HepG2 (cell line): ENCODE data around the gene CD58. TPM values are rescaled to one million over a fixed set of nuclear protein-coding genes. Genes with fewer than 3 reads are reported as not detected.

Experiments
- ATAC-seq: fragments of 200-7000 bp; cut with Tn5 transposase; 3 replicates; pipeline ENCODE4 v1.9.1; 2020; ENCODE audit warnings: mild to moderate bottlenecking, moderate library complexity
- BruUV-seq: library from RNA; stranded (reverse); fragments of 400-500 nt; replicated peaks from 2 replicates; lab custom pipeline; 2021; lab: Mats Ljungman, UMichigan
- CTCF ChIA-PET: fragments of 300-600 bp; formaldehyde crosslinking; extraction: SDS; loops from one replicate; lab custom pipeline; 2021; ENCODE audit warnings: low total read pairs, inconsistent platforms, low intra/inter-chr PET ratio; lab: Yijun Ruan, JAX
- POLR2A ChIA-PET: fragments of 350-600 bp; sonication (Branson Sonifier 250); formaldehyde crosslinking; loops from one replicate; lab custom pipeline; 2020; ENCODE audit warnings: antibody characterized with exemption, inconsistent platforms; lab: Yijun Ruan, JAX
- DNase-seq: peaks from one replicate; pipeline ENCODE4 v3.0.0-alpha.2; 2015; ENCODE audit warnings: low spot score
- FAIRE-seq: peaks from 3 replicates; lab custom pipeline; 2011; peaks lifted over from hg19 to GRCh38; lab: Jason Lieb, UNC
- H2AFZ ChIP-seq: one replicate; pipeline ENCODE4 v1.6.1; 2011; ENCODE audit warnings: low read length, inconsistent platforms
- H3K27ac ChIP-seq: fragments of 300-600 bp; 3 replicates; pipeline ENCODE4 v1.8.0; 2011; ENCODE audit warnings: mixed run types, mild to moderate bottlenecking, mixed read lengths, low read length, inconsistent platforms; ENCODE audit not compliant: insufficient read depth; ENCODE audit errors: extremely low read length
- H3K27me3 ChIP-seq, 2 experiments: fragments of 200-600 bp in 1 of 2; 2 replicates in 1 of 2; 3 replicates in 1 of 2; pipeline versions ENCODE4 v1.6.0 to v1.8.0; 2011; ENCODE audit warnings: low read length in 2 of 2, mild to moderate bottlenecking in 2 of 2, moderate library complexity in 2 of 2, inconsistent platforms in 1 of 2; ENCODE audit not compliant: insufficient read depth in 2 of 2, control insufficient read depth in 1 of 2
- H3K36me3 ChIP-seq, 2 experiments: fragments of 200-600 bp in 1 of 2; replicated peaks in 1 of 2; 2 replicates in 1 of 2; 3 replicates in 1 of 2; pipeline versions ENCODE4 v1.5.1 to v1.8.0; 2011; ENCODE audit warnings: low read length in 2 of 2, inconsistent platforms in 1 of 2; ENCODE audit not compliant: insufficient read depth in 2 of 2, control insufficient read depth in 1 of 2
- H3K4me1 ChIP-seq: 2 replicates; pipeline ENCODE4 v1.5.1; 2012; ENCODE audit warnings: low read length, inconsistent platforms; ENCODE audit not compliant: insufficient read depth
- H3K4me2 ChIP-seq: 2 replicates; pipeline ENCODE4 v1.6.0; 2011; ENCODE audit warnings: low read depth, low read length, inconsistent platforms
- H3K4me3 ChIP-seq, 3 experiments: fragments of 200-600 bp in 1 of 3; sonication (generic), shearing (Covaris generic) in 1 of 3; replicated peaks in 1 of 3; 2 replicates each; pipeline ENCODE4 v1.5.1; 2011 to 2016; ENCODE audit warnings: low read length in 3 of 3, inconsistent platforms in 2 of 3, low read depth in 2 of 3, mild to moderate bottlenecking in 2 of 3, control low read depth in 1 of 3, mixed read lengths in 1 of 3; ENCODE audit not compliant: insufficient read depth in 1 of 3
- H3K79me2 ChIP-seq: one replicate; pipeline ENCODE4 v1.6.1; 2011; ENCODE audit warnings: low read length, inconsistent platforms; ENCODE audit not compliant: insufficient read depth
- H3K9ac ChIP-seq: 2 replicates; pipeline ENCODE4 v1.6.0; 2011; ENCODE audit warnings: mild to moderate bottlenecking, low read depth, low read length, inconsistent platforms; ENCODE audit not compliant: insufficient read depth
- H3K9me3 ChIP-seq: 2 replicates; pipeline ENCODE4 v1.5.1; 2012; ENCODE audit warnings: mild to moderate bottlenecking, low read length
- H4K20me1 ChIP-seq: 2 replicates; pipeline ENCODE4 v1.6.0; 2011; ENCODE audit warnings: inconsistent platforms, mild to moderate bottlenecking, low read length, moderate library complexity; ENCODE audit not compliant: insufficient read depth
- ELF3 ChIP-seq: IDR thresholded peaks from 2 replicates; pipeline ENCODE4 v1.6.1; 2016; ENCODE audit warnings: missing genetic modification reagents, missing compliant biosample characterization
- HOXD1 ChIP-seq: sonication (generic); formaldehyde crosslinking; IDR thresholded peaks from 2 replicates; pipeline ENCODE4 v1.5.0; 2020; ENCODE audit warnings: missing genetic modification reagents
- POGZ ChIP-seq: sonication (generic); formaldehyde crosslinking; IDR thresholded peaks from 2 replicates; pipeline ENCODE4 v1.4.0; 2020; ENCODE audit warnings: mild to moderate bottlenecking, missing genetic modification reagents
- RAD21 ChIP-seq: fragments of 450-650 bp; formaldehyde crosslinking; IDR thresholded peaks from 2 replicates; pipeline ENCODE4 v1.5.0; 2020; ENCODE audit warnings: mild to moderate bottlenecking
- SALL1 ChIP-seq: sonication (generic); formaldehyde crosslinking; IDR thresholded peaks from 2 replicates; pipeline ENCODE4 v1.8.0; 2022; ENCODE audit warnings: mild to moderate bottlenecking, missing genetic modification reagents
- STAG1 ChIP-seq: sonication (generic); formaldehyde crosslinking; IDR thresholded peaks from 2 replicates; pipeline ENCODE4 v1.4.0; 2020; ENCODE audit warnings: missing genetic modification reagents
- THAP11 ChIP-seq: IDR thresholded peaks from 2 replicates; pipeline ENCODE4 v1.6.1; 2016; ENCODE audit warnings: missing biosample characterization, missing genetic modification reagents
- YEATS2 ChIP-seq: sonication (generic); formaldehyde crosslinking; IDR thresholded peaks from 2 replicates; pipeline ENCODE4 v1.4.0; 2020; ENCODE audit warnings: missing genetic modification reagents, borderline replicate concordance
- ZNF121 ChIP-seq: sonication (generic); formaldehyde crosslinking; IDR thresholded peaks from 2 replicates; pipeline ENCODE4 v1.5.0; 2020; ENCODE audit warnings: mild to moderate bottlenecking, missing genetic modification reagents
- ZNF274 ChIP-seq: sonication (generic); formaldehyde crosslinking; IDR thresholded peaks from 2 replicates; pipeline ENCODE4 v1.5.1; 2020; ENCODE audit warnings: mild to moderate bottlenecking, missing genetic modification reagents
- ZNF652 ChIP-seq: IDR thresholded peaks from 2 replicates; pipeline ENCODE4 v1.6.1; 2016; ENCODE audit warnings: low read depth, borderline replicate concordance
- ZSCAN30 ChIP-seq: sonication (generic); formaldehyde crosslinking; IDR thresholded peaks from 2 replicates; pipeline ENCODE4 v1.5.0; 2020; ENCODE audit warnings: mild to moderate bottlenecking, missing genetic modification reagents
- WGBS: methylation state at CpG from one replicate; pipeline ENCODE4 v1.1.6; 2017; ENCODE audit warnings: low lambda C conversion rate; 5-methylcytosine and 5-hydroxymethylcytosine counted together
- in situ Hi-C: cut with HindIII; loops from 2 replicates; pipeline ENCODE4 v1.10.0; 2017; ENCODE audit warnings: low pct_unique_long_range_greater_than_20kb; ENCODE audit not compliant: extremely low pct_ligation_motif_present
- intact Hi-C: fragments of 100-400 bp; cut with micrococcal nuclease; formaldehyde crosslinking; loops from one replicate; pipeline ENCODE4 v1.10.0; 2022; ENCODE audit not compliant: unreplicated experiment
- polyA plus RNA-seq, 8 experiments: library from polyadenylated mRNA; depleted of rRNA in 3 of 8; stranded (reverse) in 7 of 8; unstranded in 1 of 8; fragments of >200 nt; fragmentation: Illumina TruSeq in 4 of 8; extraction: Trizol in 4 of 8; gene quantifications; 2 replicates each; pipeline versions ENCODE4 v1.2.1 to v1.2.3, GENCODE V29; 2011 to 2016; ENCODE audit warnings: low read depth in 4 of 8, missing spikeins in 1 of 8, mixed read lengths in 1 of 8; ENCODE audit not compliant: insufficient read depth in 1 of 8
- total RNA-seq, 5 experiments: library from RNA; depleted of rRNA; stranded (reverse); fragments of >200 nt; fragmentation: Illumina TruSeq; extraction: Trizol; gene quantifications; 2 replicates each; pipeline ENCODE4 v1.2.3, GENCODE V29; 2016; ENCODE audit warnings: low read depth in 1 of 5
- TF ChIP-seq, protein P1 (sequence below): IDR thresholded peaks from 2 replicates; pipeline ENCODE4 v1.4.0; 2020; ENCODE audit warnings: mild to moderate bottlenecking, missing genetic modification reagents
- TF ChIP-seq, protein P2 (sequence below): sonication (generic); formaldehyde crosslinking; IDR thresholded peaks from 2 replicates; pipeline ENCODE4 v1.4.0; 2020; ENCODE audit warnings: missing genetic modification reagents
- TF ChIP-seq, protein P3 (sequence below): sonication (generic); formaldehyde crosslinking; IDR thresholded peaks from 2 replicates; pipeline ENCODE4 v1.8.1; 2023; ENCODE audit warnings: mild to moderate bottlenecking, moderate library complexity, missing genetic modification reagents

CD58 gene
- total and polyA plus RNA-seq, 2 of the 13 experiments (the other 11 are each of a cell fraction or from before 2014, with no cell fraction given): 9.4 to 13.5 TPM

DNA sequence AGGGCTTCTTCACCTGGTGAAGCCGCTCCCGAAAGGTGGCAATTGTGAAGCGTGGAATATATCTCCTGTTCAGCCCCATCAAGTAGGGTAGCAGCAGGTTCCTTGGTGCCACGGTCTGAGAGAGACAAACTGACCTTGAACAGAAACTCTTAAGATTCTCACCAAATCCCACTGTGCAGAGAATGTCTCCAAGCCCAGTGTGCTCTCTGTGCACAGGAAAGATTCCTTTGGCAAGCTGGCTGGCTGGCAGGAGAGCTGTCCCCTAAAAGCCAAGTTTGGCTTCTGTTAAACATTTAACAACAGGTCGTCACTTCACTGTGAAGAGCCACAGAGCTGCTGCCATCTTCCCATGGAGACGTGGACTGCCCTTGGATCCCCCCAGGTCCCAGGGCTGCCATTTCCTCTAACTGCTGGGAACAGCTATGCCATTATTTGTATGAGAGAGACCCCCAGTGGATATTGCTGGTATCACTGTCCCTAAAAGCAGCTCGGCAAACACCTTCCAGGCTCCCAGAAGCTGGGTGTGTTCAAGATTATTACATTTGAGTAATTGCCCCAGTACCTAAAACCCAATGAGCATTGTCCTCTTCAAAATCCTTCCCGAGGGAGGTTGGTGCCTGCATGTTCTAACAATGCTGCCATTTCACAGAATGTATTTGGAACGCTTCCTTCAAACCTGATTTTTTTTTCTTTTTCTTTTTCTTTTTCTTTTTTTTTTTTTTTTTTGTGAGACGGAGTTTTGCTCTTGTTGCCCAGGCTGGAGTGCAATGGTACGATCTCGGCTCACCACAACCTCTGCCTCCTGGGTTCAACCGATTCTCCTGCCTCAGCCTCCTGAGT lies 71.8 kb downstream of the CD58 start:
- in situ Hi-C loops (loop anchor here (5.0 kb wide), 1 partner anchor 352 kb away; no protein-coding TSS in a partner anchor), intact Hi-C loops (loop anchor here (1.0 kb wide), 1 partner anchor 360 kb away; no protein-coding TSS in a partner anchor)
- no peaks in the 10 kb centered on the region for H3K9me3 ChIP-seq
- DNase-seq (peak; percentile 68), ATAC-seq (peak; percentile 66), FAIRE-seq (peak; percentile 68)
- H3K79me2 ChIP-seq: peaks cover 22% of the 10 kb centered on the region
- H3K4me3 ChIP-seq: no peak overlapping the region
- H3K27me3 ChIP-seq: no peaks in the 10 kb centered on the region
- WGBS: 70% methylated on average over 11 of the region's 13 CpGs
- CTCF ChIA-PET: interaction anchor here (1.2 to 5.6 kb wide), 5 partner anchors 12 to 360 kb away, joined by 4 to 81 read pairs (median 5); no protein-coding TSS in a partner anchor
- H4K20me1 ChIP-seq: no peaks in the 10 kb centered on the region
- H3K36me3 ChIP-seq: peaks cover 6 to 18% of the 10 kb centered on the region in 2 experiments; a peak in 3 of 5 replicates
- no peak overlapping the region for H2AFZ ChIP-seq
- H3K9ac ChIP-seq: no peak overlapping the region
- POLR2A ChIA-PET: interaction anchor here (0.8 to 2.2 kb wide), 6 partner anchors 9 to 389 kb away, joined by 3 to 11 read pairs (median 5); no protein-coding TSS in a partner anchor
- peaks cover 61% of the 10 kb centered on the region for H3K4me1 ChIP-seq
- no peak overlapping the region for H3K4me2 ChIP-seq
- peak overlapping the region; percentile 16 for H3K27ac ChIP-seq
- BruUV-seq: no TSS peak
- TF ChIP-seq THAP11 (0 out of 2 replicates have a peak, but pooled peaks have one; percentile 36), ELF3 (CRISPR knock-in tag) (peak; percentile 78), SALL1 (CRISPR knock-in tag) (peak; percentile 61), YEATS2 (CRISPR knock-in tag) (peak; percentile 30; the same call in 1 of the 2 replicates), ZNF121 (no peak), HOXD1 (CRISPR knock-in tag) (no peak), ZNF652 (CRISPR knock-in tag) (no peak), STAG1 (CRISPR knock-in tag) (peak; percentile 96), RAD21 (peak; percentile 94), ZSCAN30 (no peak), POGZ (CRISPR knock-in tag) (peak; percentile 42; the same call in 1 of the 2 replicates), ZNF274 (CRISPR knock-in tag) (no peak)
- TF ChIP-seq, protein P1, sequence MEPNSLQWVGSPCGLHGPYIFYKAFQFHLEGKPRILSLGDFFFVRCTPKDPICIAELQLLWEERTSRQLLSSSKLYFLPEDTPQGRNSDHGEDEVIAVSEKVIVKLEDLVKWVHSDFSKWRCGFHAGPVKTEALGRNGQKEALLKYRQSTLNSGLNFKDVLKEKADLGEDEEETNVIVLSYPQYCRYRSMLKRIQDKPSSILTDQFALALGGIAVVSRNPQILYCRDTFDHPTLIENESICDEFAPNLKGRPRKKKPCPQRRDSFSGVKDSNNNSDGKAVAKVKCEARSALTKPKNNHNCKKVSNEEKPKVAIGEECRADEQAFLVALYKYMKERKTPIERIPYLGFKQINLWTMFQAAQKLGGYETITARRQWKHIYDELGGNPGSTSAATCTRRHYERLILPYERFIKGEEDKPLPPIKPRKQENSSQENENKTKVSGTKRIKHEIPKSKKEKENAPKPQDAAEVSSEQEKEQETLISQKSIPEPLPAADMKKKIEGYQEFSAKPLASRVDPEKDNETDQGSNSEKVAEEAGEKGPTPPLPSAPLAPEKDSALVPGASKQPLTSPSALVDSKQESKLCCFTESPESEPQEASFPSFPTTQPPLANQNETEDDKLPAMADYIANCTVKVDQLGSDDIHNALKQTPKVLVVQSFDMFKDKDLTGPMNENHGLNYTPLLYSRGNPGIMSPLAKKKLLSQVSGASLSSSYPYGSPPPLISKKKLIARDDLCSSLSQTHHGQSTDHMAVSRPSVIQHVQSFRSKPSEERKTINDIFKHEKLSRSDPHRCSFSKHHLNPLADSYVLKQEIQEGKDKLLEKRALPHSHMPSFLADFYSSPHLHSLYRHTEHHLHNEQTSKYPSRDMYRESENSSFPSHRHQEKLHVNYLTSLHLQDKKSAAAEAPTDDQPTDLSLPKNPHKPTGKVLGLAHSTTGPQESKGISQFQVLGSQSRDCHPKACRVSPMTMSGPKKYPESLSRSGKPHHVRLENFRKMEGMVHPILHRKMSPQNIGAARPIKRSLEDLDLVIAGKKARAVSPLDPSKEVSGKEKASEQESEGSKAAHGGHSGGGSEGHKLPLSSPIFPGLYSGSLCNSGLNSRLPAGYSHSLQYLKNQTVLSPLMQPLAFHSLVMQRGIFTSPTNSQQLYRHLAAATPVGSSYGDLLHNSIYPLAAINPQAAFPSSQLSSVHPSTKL (CRISPR knock-in tag): peak; percentile 12; the same call in 1 of the 2 replicates
- TF ChIP-seq, protein P2, sequence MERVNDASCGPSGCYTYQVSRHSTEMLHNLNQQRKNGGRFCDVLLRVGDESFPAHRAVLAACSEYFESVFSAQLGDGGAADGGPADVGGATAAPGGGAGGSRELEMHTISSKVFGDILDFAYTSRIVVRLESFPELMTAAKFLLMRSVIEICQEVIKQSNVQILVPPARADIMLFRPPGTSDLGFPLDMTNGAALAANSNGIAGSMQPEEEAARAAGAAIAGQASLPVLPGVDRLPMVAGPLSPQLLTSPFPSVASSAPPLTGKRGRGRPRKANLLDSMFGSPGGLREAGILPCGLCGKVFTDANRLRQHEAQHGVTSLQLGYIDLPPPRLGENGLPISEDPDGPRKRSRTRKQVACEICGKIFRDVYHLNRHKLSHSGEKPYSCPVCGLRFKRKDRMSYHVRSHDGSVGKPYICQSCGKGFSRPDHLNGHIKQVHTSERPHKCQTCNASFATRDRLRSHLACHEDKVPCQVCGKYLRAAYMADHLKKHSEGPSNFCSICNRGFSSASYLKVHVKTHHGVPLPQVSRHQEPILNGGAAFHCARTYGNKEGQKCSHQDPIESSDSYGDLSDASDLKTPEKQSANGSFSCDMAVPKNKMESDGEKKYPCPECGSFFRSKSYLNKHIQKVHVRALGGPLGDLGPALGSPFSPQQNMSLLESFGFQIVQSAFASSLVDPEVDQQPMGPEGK (CRISPR knock-in tag): peak; percentile 23; the same call in 1 of the 2 replicates
- TF ChIP-seq, protein P3, sequence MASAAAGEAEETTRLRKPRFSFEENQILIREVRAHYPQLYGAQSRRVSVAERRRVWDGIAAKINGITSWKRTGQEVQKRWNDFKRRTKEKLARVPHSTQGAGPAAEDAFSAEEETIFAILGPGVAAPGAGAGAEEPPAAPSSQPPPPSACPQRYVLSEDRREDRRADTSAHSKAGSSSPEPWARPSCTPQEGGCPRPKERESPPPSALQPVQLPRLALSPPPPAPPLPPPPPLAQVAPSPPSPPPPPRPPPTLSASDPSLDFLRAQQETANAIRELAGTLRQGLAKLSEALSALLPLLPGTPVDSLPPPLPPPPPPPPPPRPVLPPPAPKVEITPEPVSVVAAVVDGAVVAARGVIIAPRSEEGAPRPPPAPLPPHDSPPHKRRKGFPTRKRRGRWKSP (CRISPR knock-in tag): 0 out of 2 replicates have a peak, but pooled peaks have one; percentile 6
